Activated T-cell treated with anti-CD3 and anti-CD28 coated beads, Interleukin-2, amount 50 U/mL, for 4 hours (primary cell): ENCODE data around the gene CES4A. TPM values are rescaled to one million over a fixed set of nuclear protein-coding genes. Genes with fewer than 3 reads are reported as not detected.
"Not testable (repeated sequence)": the region's sequence is repeated elsewhere in the genome, so short reads cannot be mapped to it uniquely, and the experiment has no call there.

Source experiments
- ATAC-seq, 2 donors: fragments of 200-7000 bp; cut with Tn5 transposase; one replicate each; pipeline ENCODE4 v1.10.0; 2021
- DNase-seq: peaks from one replicate; pipeline ENCODE4 v3.0.0-alpha.2; 2020
- H3K27me3 Mint-ChIP-seq: one replicate; pipeline ENCODE4 v1.8.0; 2021; ENCODE audit warnings: low read depth, mixed read lengths
- H3K36me3 Mint-ChIP-seq: one replicate; pipeline ENCODE4 v1.8.0; 2022; ENCODE audit warnings: mixed read lengths; ENCODE audit not compliant: insufficient read depth
- H3K4me1 Mint-ChIP-seq: one replicate; pipeline ENCODE4 v1.8.0; 2021; ENCODE audit warnings: low read depth, mixed read lengths
- H3K4me3 Mint-ChIP-seq: one replicate; pipeline ENCODE4 v1.8.0; 2021; ENCODE audit warnings: mild to moderate bottlenecking, moderate library complexity, mixed read lengths
- H3K9me3 Mint-ChIP-seq: one replicate; pipeline ENCODE4 v1.8.0; 2021; ENCODE audit warnings: mixed read lengths
- total RNA-seq, 3 donors: library from RNA; stranded (reverse); gene quantifications; one replicate each; pipeline ENCODE4 v1.2.1, GENCODE V29; 2021

Gene CES4A
- total RNA-seq, 3 donors from 2014 or later, result 6.2 to 10.7 (median 6.6) TPM

DNA sequence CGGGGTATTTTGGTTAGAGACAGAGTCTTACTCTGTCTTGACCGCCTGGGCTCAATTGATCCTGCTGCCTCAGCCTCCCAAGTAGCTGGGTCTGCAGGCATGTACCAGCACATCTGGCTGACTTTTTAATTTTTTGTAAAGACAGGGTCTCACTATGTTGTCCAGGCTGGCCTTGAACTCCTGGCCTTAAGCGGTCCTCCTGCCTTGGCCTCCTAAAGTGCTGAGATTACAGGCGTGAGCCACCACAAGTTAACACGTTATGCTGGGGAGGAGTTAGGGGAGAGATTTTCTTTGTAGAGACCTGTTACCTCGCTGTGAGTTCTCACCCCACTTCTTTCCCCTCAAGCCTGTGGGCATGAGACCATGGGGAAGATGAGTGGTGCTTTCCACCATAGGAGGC is 1.8 kb upstream of the CES4A start:
- ATAC-seq (no peak), DNase-seq (no peak)
- Mint-ChIP-seq H3K4me1 (peaks cover 36% of the 10 kb centered on the region), H3K4me3 (no peak overlapping the region), H3K9me3 (no peaks in the 10 kb centered on the region), H3K36me3 (no peaks in the 10 kb centered on the region), H3K27me3 (no peaks in the 10 kb centered on the region)

- Mint-ChIP-seq H3K36me3 (no peaks in the 10 kb centered on the region), H3K9me3 (no peaks in the 10 kb centered on the region), H3K27me3 (no peaks in the 10 kb centered on the region), H3K4me3 (no peak overlapping the region), H3K4me1 (peaks cover 4% of the 10 kb centered on the region)
- ATAC-seq, result no peak
- no peak for DNase-seq
Observed at GRCh38 chr16:66991545-66992077, 3.2 kb downstream of the CES4A start.

- H3K27me3 Mint-ChIP-seq, H3K4me3 Mint-ChIP-seq, H3K36me3 Mint-ChIP-seq, H3K9me3 Mint-ChIP-seq, DNase-seq, ATAC-seq, H3K4me1 Mint-ChIP-seq: not testable (repeated sequence)
Observed at GRCh38 chr16:66993558-66993957, 5.2 kb downstream of the CES4A start.

GRCh38 chr16:66996324-66996982 is 8.1 kb downstream of the CES4A start:
- Mint-ChIP-seq H3K9me3 (no peaks in the 10 kb centered on the region), H3K27me3 (no peaks in the 10 kb centered on the region), H3K36me3 (no peaks in the 10 kb centered on the region), H3K4me3 (no peak overlapping the region), H3K4me1 (peaks cover 14% of the 10 kb centered on the region)
- no peak for DNase-seq
- ATAC-seq, result no peak

DNA sequence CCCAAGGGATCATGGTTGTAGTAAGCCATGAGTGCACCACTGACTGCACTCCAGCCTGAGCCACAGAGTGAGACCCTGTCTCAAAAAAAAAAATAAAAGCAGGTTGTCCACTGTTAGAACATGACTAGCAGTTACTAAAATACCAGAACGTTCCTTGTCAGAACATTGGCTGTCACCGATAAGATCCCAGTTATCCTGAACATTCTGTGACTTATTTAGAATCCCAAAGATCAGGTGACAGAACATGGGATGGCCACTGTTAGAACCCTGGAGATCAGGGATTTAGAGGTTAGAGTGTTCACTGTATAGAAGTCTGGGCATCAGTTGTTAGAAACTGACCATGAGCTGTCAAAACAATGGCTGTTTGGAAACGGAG is 8.6 kb downstream of the CES4A start:
- H3K4me1 Mint-ChIP-seq, result peaks cover 19% of the 10 kb centered on the region
- H3K4me3 Mint-ChIP-seq, result no peak overlapping the region
- no peak for DNase-seq

DNA sequence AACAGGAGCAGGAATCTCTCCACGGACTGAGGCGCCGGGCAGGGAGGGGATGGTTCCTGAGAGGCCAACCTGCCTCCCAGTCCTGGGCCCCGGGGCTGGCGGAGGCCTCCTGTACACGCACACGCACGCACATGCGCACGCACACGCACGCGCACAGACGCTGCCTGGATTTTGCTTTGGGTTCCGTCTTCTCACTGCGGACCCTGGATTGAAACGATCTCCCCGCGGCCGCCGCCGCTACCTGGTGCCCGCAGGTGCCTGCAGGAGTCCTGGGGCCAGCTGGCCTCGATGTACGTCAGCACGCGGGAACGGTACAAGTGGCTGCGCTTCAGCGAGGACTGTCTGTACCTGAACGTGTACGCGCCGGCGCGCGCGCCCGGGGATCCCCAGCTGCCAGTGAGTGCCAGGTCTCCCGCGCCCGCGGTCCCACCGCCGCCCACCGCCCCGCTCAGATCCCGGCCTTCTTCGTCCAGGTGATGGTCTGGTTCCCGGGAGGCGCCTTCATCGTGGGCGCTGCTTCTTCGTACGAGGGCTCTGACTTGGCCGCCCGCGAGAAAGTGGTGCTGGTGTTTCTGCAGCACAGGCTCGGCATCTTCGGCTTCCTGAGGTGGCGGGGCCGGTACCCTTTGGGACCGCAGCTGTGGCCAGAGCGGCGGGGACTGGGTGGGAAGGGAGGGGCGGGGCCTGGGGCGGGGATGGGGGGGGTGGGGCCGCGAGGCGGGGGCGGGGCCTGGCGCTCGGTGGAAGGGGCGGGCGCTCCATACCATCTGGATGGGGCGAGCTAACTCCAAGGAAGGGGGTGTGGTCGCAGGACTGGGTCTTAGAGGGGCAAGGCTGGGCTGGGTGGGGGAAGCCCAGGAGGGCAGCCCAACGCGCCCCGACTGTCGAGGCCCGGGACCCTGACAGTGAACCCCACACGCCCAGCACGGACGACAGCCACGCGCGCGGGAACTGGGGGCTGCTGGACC is 12.3 kb downstream of the CES4A start:
- peak; percentile 79 to 83 for ATAC-seq
- DNase-seq, result peak; percentile 38
- Mint-ChIP-seq H3K36me3 (peaks cover 6% of the 10 kb centered on the region), H3K4me1 (peaks cover 24% of the 10 kb centered on the region), H3K4me3 (peak overlapping the region; percentile 78), H3K9me3 (no peaks in the 10 kb centered on the region), H3K27me3 (no peaks in the 10 kb centered on the region)

More for the DNA sequence above, 8.6 kb downstream of the CES4A start:
- H3K9me3 Mint-ChIP-seq, result no peaks in the 10 kb centered on the region
- H3K27me3 Mint-ChIP-seq, result no peaks in the 10 kb centered on the region
- no peak for ATAC-seq
- no peaks in the 10 kb centered on the region for H3K36me3 Mint-ChIP-seq

- no peaks in the 10 kb centered on the region for H3K27me3 Mint-ChIP-seq
- ATAC-seq, result no peak
- peaks cover 9% of the 10 kb centered on the region for H3K36me3 Mint-ChIP-seq
- no peaks in the 10 kb centered on the region for H3K9me3 Mint-ChIP-seq
- no peak for DNase-seq
- peaks cover 24% of the 10 kb centered on the region for H3K4me1 Mint-ChIP-seq
- peak overlapping the region; percentile 43 for H3K4me3 Mint-ChIP-seq
Observed at GRCh38 chr16:67001726-67002125, 13.3 kb downstream of the CES4A start.

- no peak for ATAC-seq
- H3K27me3 Mint-ChIP-seq, result no peaks in the 10 kb centered on the region
- H3K36me3 Mint-ChIP-seq, result peaks cover 10% of the 10 kb centered on the region
- H3K4me1 Mint-ChIP-seq, result peaks cover 4% of the 10 kb centered on the region
- no peak overlapping the region for H3K4me3 Mint-ChIP-seq
- no peak for DNase-seq
- H3K9me3 Mint-ChIP-seq, result no peaks in the 10 kb centered on the region
Observed at GRCh38 chr16:67006930-67007658, 18.7 kb downstream of the CES4A start.

DNA sequence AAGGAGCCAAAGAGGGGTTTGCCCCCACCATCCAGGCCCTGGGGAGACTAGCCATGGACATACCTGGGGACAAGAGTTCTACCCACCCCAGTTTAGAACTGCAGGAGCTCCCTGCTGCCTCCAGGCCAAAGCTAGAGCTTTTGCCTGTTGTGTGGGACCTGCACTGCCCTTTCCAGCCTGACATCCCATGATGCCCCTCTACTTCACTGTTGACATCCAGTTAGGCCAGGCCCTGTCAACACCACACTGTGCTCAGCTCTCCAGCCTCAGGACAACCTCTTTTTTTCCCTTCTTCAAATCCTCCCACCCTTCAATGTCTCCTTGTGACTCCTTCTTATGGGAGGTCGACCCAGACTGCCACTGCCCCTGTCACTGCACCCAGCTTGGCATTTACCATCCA is 20.8 kb downstream of the CES4A start:
- H3K27me3 Mint-ChIP-seq, result no peaks in the 10 kb centered on the region
- H3K4me1 Mint-ChIP-seq, result peaks cover 3% of the 10 kb centered on the region
- DNase-seq (no peak), ATAC-seq (no peak)
- no peaks in the 10 kb centered on the region for H3K9me3 Mint-ChIP-seq
- peaks cover 3% of the 10 kb centered on the region for H3K36me3 Mint-ChIP-seq
- no peak overlapping the region for H3K4me3 Mint-ChIP-seq

- DNase-seq (no peak), ATAC-seq (no peak)
- H3K27me3 Mint-ChIP-seq, result no peaks in the 10 kb centered on the region
- peaks cover 3% of the 10 kb centered on the region for H3K4me1 Mint-ChIP-seq
- H3K36me3 Mint-ChIP-seq, result peaks cover 3% of the 10 kb centered on the region
- no peaks in the 10 kb centered on the region for H3K9me3 Mint-ChIP-seq
- no peak overlapping the region for H3K4me3 Mint-ChIP-seq
Observed at GRCh38 chr16:67011274-67011673, 22.9 kb downstream of the CES4A start.

DNA sequence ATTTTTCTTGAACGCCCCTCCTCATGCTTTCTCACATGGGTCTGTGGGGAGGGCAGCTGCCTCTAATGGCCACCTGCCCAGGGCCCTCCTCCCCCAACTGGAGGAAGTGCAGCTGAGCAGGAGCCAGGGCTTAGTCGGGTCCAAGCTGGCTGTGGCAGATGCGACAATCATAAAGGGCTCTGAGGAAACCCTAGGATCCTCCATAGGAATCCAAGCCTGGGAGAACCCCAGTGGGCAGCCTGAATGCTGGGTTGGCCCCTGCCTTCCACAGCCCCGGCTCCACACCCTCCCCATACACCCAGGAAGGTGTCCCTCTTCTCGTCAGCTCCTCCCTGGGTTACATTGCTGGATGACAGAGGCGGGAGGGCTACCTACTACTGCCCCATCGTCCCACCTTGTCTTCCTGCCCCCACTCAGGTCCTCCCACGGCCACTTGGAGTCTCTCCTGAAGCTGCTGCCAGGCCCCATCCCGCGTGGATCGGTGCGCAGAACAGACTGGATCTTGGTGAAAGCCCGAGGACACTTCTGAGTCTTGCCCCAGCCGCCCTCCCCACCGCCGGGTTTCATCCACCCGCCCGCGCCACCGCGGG is 24.9 kb downstream of the CES4A start:
- no peaks in the 10 kb centered on the region for H3K36me3 Mint-ChIP-seq
- ATAC-seq (no peak), DNase-seq (no peak)
- H3K27me3 Mint-ChIP-seq, result no peaks in the 10 kb centered on the region
- H3K4me1 Mint-ChIP-seq, result peaks cover 3% of the 10 kb centered on the region
- H3K9me3 Mint-ChIP-seq, result no peaks in the 10 kb centered on the region
- peak overlapping the region; percentile 70 for H3K4me3 Mint-ChIP-seq

DNA sequence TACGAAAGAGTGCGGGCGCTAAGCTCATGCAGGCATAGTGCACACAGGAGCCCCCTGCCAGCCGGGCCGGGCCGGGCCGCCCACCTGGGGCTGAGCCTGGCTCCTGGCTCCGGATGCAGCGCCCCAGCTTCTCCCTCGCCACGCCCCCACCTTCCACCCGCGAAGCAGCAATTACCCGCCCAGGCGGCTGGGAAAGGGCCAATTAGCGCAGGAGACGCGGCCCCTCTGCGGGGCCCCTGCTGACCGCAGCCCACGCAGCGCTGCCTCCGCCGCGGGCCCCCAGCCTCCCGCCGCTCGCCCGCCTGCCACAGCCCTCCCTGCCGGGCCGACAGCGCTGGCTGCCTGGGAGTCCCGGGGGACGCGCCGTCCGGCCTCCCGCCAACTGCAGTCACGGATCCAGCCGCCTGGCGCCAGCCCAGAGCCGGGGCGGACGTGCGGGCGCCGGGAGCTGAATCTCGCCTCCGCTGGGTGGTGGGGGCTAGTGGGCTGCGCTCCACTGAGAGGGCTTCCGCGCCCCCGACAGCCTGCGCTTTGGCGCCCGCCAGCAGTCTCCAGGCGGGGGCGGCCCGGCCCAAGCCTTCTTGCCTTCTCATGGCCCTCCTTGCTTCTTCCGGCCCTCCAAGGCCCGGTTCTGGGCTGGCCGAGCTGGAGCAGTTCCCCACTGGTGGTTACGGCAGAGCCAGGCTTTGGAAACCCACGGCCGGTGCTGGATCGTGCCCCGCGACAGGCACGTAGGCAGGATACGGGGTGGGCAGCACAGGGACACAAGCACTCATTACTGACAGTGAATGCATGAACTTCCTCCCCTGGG is 25.6 kb downstream of the CES4A start:
- no peaks in the 10 kb centered on the region for H3K9me3 Mint-ChIP-seq
- peak overlapping the region; percentile 72 for H3K4me3 Mint-ChIP-seq
- DNase-seq, result peak; percentile 52

GRCh38 chr16:67014634-67015312 is 26.4 kb downstream of the CES4A start:
- Mint-ChIP-seq H3K9me3 (no peaks in the 10 kb centered on the region), H3K4me1 (peaks cover 3% of the 10 kb centered on the region), H3K36me3 (no peaks in the 10 kb centered on the region), H3K27me3 (no peaks in the 10 kb centered on the region), H3K4me3 (peak overlapping the region; percentile 72)
- ATAC-seq (peak in 1 of 2 donors; percentile 1), DNase-seq (no peak)

More for the DNA sequence above, 25.6 kb downstream of the CES4A start:
- Mint-ChIP-seq H3K36me3 (no peaks in the 10 kb centered on the region), H3K27me3 (no peaks in the 10 kb centered on the region), H3K4me1 (peaks cover 3% of the 10 kb centered on the region)
- peak; percentile 54 to 69 for ATAC-seq
